AG04449 (cell line): ENCODE results near the gene SLC25A44.

Experiments used
- CTCF ChIA-PET: fragments of 350-600 bp; formaldehyde crosslinking; extraction: SDS; loops from one replicate; lab custom pipeline; 2021; ENCODE audit warnings: antibody characterized with exemption; lab: Yijun Ruan, JAX
- POLR2A ChIA-PET: fragments of 400-600, 350-600 bp; formaldehyde crosslinking; extraction: SDS; loops from one replicate; lab custom pipeline; 2020; ENCODE audit warnings: antibody characterized with exemption, inconsistent platforms; lab: Yijun Ruan, JAX
- DNase-seq: peaks from one replicate; pipeline ENCODE4 v3.0.0-alpha.2; 2010; ENCODE audit warnings: low read depth, low spot score
- H3K4me3 ChIP-seq: 2 replicates; pipeline ENCODE4 v1.5.1; 2011; ENCODE audit warnings: low read depth, mild to moderate bottlenecking, control low read depth, low read length
- TF ChIP-seq, protein P1 (sequence below): IDR thresholded peaks from one replicate; pipeline ENCODE4 v1.5.1; 2011; ENCODE audit warnings: mild to moderate bottlenecking, moderate library complexity, low read length, control low read depth, inconsistent platforms; ENCODE audit not compliant: insufficient read depth; ENCODE audit errors: missing control alignments

SLC25A44 gene

DNA sequence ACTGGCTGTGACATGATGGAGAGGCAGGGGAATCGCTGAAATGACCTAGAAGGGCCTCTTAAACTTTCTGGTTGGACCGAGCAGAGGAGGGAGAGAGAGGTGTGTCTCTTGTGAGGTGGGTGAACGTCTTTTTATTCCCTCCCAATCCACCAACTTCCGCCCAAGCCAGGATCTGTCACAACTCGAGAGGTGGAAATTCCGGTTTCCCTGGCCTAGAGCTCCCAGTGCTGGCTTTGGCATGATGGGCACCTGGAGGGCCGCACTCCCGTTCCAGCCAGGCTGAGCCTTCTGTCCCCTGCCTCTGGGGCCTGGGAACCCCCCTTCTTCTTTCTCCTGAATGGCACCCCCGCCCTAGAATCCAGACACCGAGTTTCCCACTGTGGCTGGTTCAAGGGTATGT, 40.5 kb upstream of the SLC25A44 start, which contains the start of gene SEMA4A:
SEMA4A (plus strand) TSS at position 224 of the 400 bp plus-strand sequence. CDS start 994 bp downstream, outside the sequence.
- no peak for DNase-seq
- POLR2A ChIA-PET, result no interaction called here
- H3K4me3 ChIP-seq, result no peak within 1 kb of the TSS
- TF ChIP-seq, protein P1, sequence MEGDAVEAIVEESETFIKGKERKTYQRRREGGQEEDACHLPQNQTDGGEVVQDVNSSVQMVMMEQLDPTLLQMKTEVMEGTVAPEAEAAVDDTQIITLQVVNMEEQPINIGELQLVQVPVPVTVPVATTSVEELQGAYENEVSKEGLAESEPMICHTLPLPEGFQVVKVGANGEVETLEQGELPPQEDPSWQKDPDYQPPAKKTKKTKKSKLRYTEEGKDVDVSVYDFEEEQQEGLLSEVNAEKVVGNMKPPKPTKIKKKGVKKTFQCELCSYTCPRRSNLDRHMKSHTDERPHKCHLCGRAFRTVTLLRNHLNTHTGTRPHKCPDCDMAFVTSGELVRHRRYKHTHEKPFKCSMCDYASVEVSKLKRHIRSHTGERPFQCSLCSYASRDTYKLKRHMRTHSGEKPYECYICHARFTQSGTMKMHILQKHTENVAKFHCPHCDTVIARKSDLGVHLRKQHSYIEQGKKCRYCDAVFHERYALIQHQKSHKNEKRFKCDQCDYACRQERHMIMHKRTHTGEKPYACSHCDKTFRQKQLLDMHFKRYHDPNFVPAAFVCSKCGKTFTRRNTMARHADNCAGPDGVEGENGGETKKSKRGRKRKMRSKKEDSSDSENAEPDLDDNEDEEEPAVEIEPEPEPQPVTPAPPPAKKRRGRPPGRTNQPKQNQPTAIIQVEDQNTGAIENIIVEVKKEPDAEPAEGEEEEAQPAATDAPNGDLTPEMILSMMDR, result no peak
- CTCF ChIA-PET, result interaction anchor here (1.4 to 46.3 kb wide), 5 partner anchors 9 to 206 kb away, joined by 4 to 1837 read pairs (median 12); partner anchors contain the start of gene MEX3A

DNA sequence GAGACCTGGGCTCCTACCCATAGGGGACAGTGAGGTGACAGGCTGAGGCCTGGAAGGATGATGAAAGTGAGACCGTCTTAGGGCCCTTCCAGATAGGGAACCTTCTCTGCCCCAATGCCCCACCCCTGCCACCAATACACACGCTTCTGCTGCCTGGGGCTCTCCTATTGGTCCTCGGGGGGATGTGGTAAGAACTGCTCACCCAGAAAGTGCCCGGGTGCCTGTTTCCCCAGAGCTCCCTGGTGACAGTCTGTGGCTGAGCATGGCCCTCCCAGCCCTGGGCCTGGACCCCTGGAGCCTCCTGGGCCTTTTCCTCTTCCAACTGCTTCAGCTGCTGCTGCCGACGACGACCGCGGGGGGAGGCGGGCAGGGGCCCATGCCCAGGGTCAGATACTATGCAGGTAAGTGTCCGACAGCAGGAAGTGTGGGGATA, 39.6 kb upstream of the SLC25A44 start:
- no peak for DNase-seq
- ChIA-PET CTCF (interaction anchor here (1.3 to 46.3 kb wide), 6 partner anchors 8 to 165 kb away, joined by 3 to 1837 read pairs (median 8); partner anchors contain the start of gene MEX3A), POLR2A (no interaction called here)

DNA sequence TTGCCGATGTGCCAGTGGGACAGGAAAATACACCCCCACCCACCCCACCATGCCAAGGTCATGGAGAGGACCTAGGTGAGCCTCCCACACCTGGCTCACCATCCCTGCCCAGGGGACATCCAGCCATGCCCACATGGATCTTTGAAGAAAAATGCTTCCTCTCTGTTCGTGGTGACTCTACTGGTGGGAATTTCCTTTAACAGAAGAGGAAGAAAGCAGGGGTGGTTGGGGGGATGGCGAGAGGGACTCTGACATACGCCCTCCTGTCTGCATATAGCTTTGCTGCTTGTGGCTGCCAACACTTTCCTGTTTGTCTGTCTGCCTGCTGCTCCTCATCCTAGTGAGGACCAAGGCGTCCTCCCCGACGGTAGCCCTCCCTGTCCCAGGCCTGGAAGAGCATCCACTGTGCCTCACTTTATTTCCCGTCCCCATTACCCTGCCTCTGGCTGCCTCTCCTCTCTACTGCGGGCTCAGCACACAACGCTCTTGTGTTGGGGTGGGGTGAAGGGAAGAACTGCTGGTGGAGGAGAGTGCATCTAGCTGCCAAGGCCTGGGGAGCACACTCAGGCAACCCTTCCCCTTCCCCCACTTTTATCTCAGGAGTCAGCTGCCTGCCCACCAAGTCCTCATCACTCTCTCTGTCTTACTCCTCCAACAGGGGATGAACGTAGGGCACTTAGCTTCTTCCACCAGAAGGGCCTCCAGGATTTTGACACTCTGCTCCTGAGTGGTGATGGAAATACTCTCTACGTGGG, 38.0 kb upstream of the SLC25A44 start:
- ChIA-PET POLR2A (no interaction called here), CTCF (interaction anchor here (0.7 to 46.3 kb wide), 8 partner anchors 8 to 164 kb away, joined by 3 to 1837 read pairs (median 4); partner anchors contain the start of gene MEX3A)
- DNase-seq, result no peak
- TF ChIP-seq, protein P1, result no peak
- H3K4me3 ChIP-seq, result no peak overlapping the region

More for the DNA sequence above, 39.6 kb upstream of the SLC25A44 start:
- no peak overlapping the region for H3K4me3 ChIP-seq
- TF ChIP-seq, protein P1, result no peak

DNA sequence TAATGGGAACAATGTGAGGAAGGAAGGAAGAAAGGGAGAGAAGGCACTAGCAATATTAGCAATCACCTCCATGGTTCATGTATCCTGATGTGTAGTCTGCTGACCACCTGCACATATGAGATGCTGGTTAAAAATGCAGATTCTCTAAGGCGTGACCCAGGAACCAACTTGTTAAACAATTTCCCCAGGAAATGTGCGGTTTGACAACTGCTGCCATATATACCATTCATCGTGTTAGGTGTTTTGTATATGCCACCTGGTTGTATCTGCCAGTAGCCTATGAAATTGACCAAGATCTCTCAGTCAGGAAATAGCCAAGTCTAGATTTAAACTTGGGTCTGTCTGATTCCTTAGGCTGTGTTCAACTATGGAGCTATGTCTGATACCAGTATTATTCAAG, 36.4 kb upstream of the SLC25A44 start:
- no peak overlapping the region for H3K4me3 ChIP-seq
- ChIA-PET CTCF (no interaction called here), POLR2A (no interaction called here)
- TF ChIP-seq, protein P1, result no peak
- DNase-seq, result no peak

DNA sequence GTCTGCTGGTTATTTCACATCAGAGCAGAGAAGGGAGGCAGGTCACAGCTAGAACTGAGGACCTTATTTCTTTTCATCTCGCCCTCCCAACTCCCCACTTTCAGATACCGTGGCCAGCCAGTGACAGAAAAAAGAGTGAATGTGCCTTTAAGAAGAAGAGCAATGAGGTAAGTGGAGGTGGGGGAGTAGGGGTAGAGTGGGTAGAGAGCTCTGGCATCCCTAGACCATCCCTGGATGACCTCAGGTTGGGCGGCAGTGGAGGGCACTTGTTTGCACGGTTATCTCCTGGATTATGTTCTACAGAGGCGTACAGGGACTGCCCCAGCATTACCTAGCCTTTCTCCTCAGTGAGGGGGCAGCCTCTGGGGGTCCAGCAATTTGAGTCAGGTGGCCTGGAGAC, 35.9 kb upstream of the SLC25A44 start:
- ChIA-PET POLR2A (no interaction called here), CTCF (interaction anchor here (4.0 kb wide), 1 partner anchor 68 kb away, joined by 14 read pairs; no protein-coding TSS in a partner anchor)
- DNase-seq, result no peak
- TF ChIP-seq, protein P1, result no peak
- no peak overlapping the region for H3K4me3 ChIP-seq

DNA sequence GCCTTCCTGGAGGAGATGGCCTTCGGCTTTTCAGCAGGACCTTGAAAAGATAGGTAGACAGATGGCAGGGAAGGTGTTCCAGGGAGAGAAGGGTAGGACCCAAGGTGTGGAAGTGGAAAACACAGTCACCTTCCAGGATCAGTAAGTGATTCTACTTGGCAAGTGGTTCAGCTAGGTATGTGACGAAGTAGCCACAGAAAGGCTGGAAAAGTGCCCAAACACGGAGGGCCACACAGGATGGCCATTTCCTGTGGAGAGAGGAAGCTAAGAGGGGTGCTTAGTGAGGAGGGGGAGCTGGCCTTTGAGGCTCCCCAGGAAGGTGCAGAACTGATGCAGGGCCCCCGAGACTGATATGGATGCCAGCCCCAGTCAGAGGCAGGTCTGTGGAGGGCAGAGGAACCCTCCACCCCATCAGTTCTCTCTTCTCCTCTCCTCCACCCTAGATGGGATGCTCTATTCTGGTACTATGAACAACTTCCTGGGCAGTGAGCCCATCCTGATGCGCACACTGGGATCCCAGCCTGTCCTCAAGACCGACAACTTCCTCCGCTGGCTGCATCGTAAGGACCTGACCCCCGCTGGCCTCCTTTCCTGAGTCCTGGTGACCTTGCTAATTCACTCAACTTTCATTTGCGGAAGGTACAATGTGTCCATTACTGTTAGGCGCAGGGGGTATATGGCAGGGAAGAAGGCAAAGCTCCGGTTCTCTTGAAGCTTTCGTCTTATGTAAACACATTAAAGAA, 33.7 kb upstream of the SLC25A44 start:
- ChIA-PET CTCF (interaction anchor here (1.0 to 4.0 kb wide), 5 partner anchors 10 to 65 kb away, joined by 3 to 14 read pairs (median 4); no protein-coding TSS in a partner anchor), POLR2A (interaction anchor here (1.6 kb wide), 1 partner anchor 9 kb away, joined by 4 read pairs; no protein-coding TSS in a partner anchor)
- DNase-seq, result no peak

More for the DNA sequence above, 33.7 kb upstream of the SLC25A44 start:
- TF ChIP-seq, protein P1, result no peak
- H3K4me3 ChIP-seq, result no peak overlapping the region; the same call in 1 of the 2 replicates
